B cell (primary cell): ENCODE results near the gene TPRN. TPM values are rescaled to one million over a fixed set of nuclear protein-coding genes. Genes with fewer than 3 reads are reported as not detected.

Source experiments
- ATAC-seq: fragments of 200-7000 bp; cut with Tn5 transposase; one replicate; pipeline ENCODE4 v1.10.0; 2021; ENCODE audit warnings: low read depth, mild to moderate bottlenecking, moderate number of reproducible peaks, moderate library complexity
- CTCF ChIA-PET: fragments of 350-600 bp; sonication (Branson Sonifier 250); formaldehyde crosslinking; loops from one replicate; lab custom pipeline; 2021; ENCODE audit warnings: antibody characterized with exemption, inconsistent platforms; lab: Charles Lee
- POLR2A ChIA-PET: fragments of 350-600 bp; sonication (Branson Sonifier 250); formaldehyde crosslinking; loops from one replicate; lab custom pipeline; 2021; ENCODE audit warnings: antibody characterized with exemption; lab: Charles Lee
- DNase-seq: peaks from one replicate; pipeline ENCODE4 v3.0.0; 2013
- H2AFZ ChIP-seq: 2 replicates; pipeline ENCODE4 v1.6.1; 2012; ENCODE audit warnings: mild to moderate bottlenecking, low read depth, low read length; ENCODE audit not compliant: insufficient read depth, poor library complexity, severe bottlenecking
- H3K27ac ChIP-seq, 2 donors: 1 replicate in 1 of 2; 2 replicates in 1 of 2; pipeline ENCODE4 v1.5.1; 2012 to 2013; ENCODE audit warnings: low read length in 2 of 2, mild to moderate bottlenecking in 2 of 2, moderate library complexity in 1 of 2
- H3K27me3 ChIP-seq, 4 experiments: fragments of 200-600 bp in 1 of 4; sonication (generic) in 1 of 4; replicated peaks in 1 of 4; 1 replicate in 2 of 4; 2 replicates in 2 of 4; pipeline versions ENCODE4 v1.6.1 to v1.7.0; 2013 to 2016; ENCODE audit warnings: low read length in 3 of 4, mild to moderate bottlenecking in 2 of 4, mixed read lengths in 1 of 4, moderate library complexity in 1 of 4; ENCODE audit not compliant: insufficient read depth in 4 of 4, control insufficient read depth in 3 of 4; ENCODE audit errors: control extremely low read depth in 1 of 4
- H3K36me3 ChIP-seq, 2 experiments: replicated peaks in 1 of 2; 1 replicate in 1 of 2; 2 replicates in 1 of 2; pipeline versions ENCODE4 v1.6.1 to v1.7.1; 2013; ENCODE audit warnings: low read length in 1 of 2; ENCODE audit not compliant: insufficient read depth in 2 of 2, control insufficient read depth in 1 of 2; ENCODE audit errors: control extremely low read depth in 1 of 2, extremely low read depth in 1 of 2
- H3K4me1 ChIP-seq, 2 donors: fragments of 200-600 bp in 1 of 2; sonication (generic) in 1 of 2; 1 replicate in 1 of 2; 2 replicates in 1 of 2; pipeline versions ENCODE4 v1.5.1 to v1.6.1; 2013 to 2017; ENCODE audit warnings: low read length in 2 of 2; ENCODE audit not compliant: control insufficient read depth in 2 of 2, insufficient read depth in 2 of 2
- H3K4me2 ChIP-seq: replicated peaks from 2 replicates; pipeline ENCODE3; 2012; ENCODE audit warnings: mild to moderate bottlenecking, low read depth, low read length; ENCODE audit not compliant: poor library complexity, severe bottlenecking
- H3K4me3 ChIP-seq, 5 experiments: fragments of 200-600 bp in 1 of 5; sonication (generic) in 1 of 5; 1 replicate in 3 of 5; 2 replicates in 2 of 5; pipeline versions ENCODE4 v1.5.1 to v1.7.0; 2011 to 2016; ENCODE audit warnings: low read length in 4 of 5, mild to moderate bottlenecking in 4 of 5, low read depth in 2 of 5, control low read depth in 1 of 5, moderate library complexity in 1 of 5; ENCODE audit not compliant: insufficient read depth in 1 of 5; ENCODE audit errors: control extremely low read depth in 1 of 5, extremely low read depth in 1 of 5
- H3K79me2 ChIP-seq: fragments of 200-600 bp; sonication (generic); one replicate; pipeline ENCODE4 v1.6.0; 2016; ENCODE audit warnings: low read length; ENCODE audit not compliant: control insufficient read depth, insufficient read depth
- H3K9ac ChIP-seq: fragments of 200-600 bp; sonication (generic); 2 replicates; pipeline ENCODE4 v1.6.1; 2017; ENCODE audit warnings: mild to moderate bottlenecking, low read length, moderate library complexity
- H3K9me3 ChIP-seq, 3 donors: one replicate each; pipeline versions ENCODE4 v1.6.1 to v1.7.1; 2013; ENCODE audit warnings: low read length in 2 of 3; ENCODE audit not compliant: control insufficient read depth in 2 of 3, insufficient read depth in 1 of 3; ENCODE audit errors: control extremely low read depth in 1 of 3
- H4K20me1 ChIP-seq: 2 replicates; pipeline ENCODE4 v1.6.0; 2012; ENCODE audit warnings: mild to moderate bottlenecking, low read length; ENCODE audit not compliant: insufficient read depth, control insufficient read depth, poor library complexity, severe bottlenecking
- H3K27ac Mint-ChIP-seq: one replicate; pipeline ENCODE4 v1.8.0; 2021; ENCODE audit warnings: mixed read lengths
- H3K27me3 Mint-ChIP-seq: one replicate; pipeline ENCODE4 v1.8.0; 2021; ENCODE audit warnings: mixed read lengths
- H3K4me1 Mint-ChIP-seq: one replicate; pipeline ENCODE4 v1.8.0; 2021; ENCODE audit warnings: mixed read lengths
- H3K4me3 Mint-ChIP-seq: one replicate; pipeline ENCODE4 v1.8.0; 2021; ENCODE audit warnings: mixed read lengths
- H3K9me3 Mint-ChIP-seq: one replicate; pipeline ENCODE4 v1.8.0; 2022; ENCODE audit warnings: mixed read lengths; ENCODE audit not compliant: insufficient read depth
- EZH2 ChIP-seq: IDR thresholded peaks from 2 replicates; pipeline ENCODE4 v1.6.1; 2012; ENCODE audit warnings: borderline replicate concordance, low read depth, mild to moderate bottlenecking, moderate library complexity, low read length; ENCODE audit not compliant: insufficient read depth, poor library complexity, severe bottlenecking
- WGBS: methylation state at CpG from one replicate; pipeline ENCODE4 v1.1.5; 2013; ENCODE audit warnings: missing lambda C conversion rate; ENCODE audit not compliant: insufficient coverage; 5-methylcytosine and 5-hydroxymethylcytosine counted together
- intact Hi-C: fragments of 100-400 bp; cut with micrococcal nuclease; formaldehyde crosslinking; loops from one replicate; pipeline ENCODE4 v1.10.0; 2022
- polyA plus RNA-seq: library from polyadenylated mRNA; depleted of rRNA; stranded (reverse); fragments of >200 nt; gene quantifications from 2 replicates; pipeline ENCODE4 v1.2.3, GENCODE V29; 2012
- total RNA-seq, 2 donors: library from RNA; stranded (reverse); fragments of 120-200 nt in 1 of 2; gene quantifications; 1 replicate in 1 of 2; 2 replicates in 1 of 2; pipeline versions ENCODE4 v1.2.3 to v1.2.4, GENCODE V29; 2013 to 2022
- TF ChIP-seq, protein P1 (sequence below): fragments of 200-600 bp; IDR thresholded peaks from one replicate; pipeline ENCODE4 v1.8.0; 2022; ENCODE audit warnings: antibody characterized with exemption, mild to moderate bottlenecking

Gene TPRN
- total and polyA plus RNA-seq, 2 donors (not counting 1 experiment from before 2014, with no cell fraction given), result 5.7 to 16.3 TPM

DNA sequence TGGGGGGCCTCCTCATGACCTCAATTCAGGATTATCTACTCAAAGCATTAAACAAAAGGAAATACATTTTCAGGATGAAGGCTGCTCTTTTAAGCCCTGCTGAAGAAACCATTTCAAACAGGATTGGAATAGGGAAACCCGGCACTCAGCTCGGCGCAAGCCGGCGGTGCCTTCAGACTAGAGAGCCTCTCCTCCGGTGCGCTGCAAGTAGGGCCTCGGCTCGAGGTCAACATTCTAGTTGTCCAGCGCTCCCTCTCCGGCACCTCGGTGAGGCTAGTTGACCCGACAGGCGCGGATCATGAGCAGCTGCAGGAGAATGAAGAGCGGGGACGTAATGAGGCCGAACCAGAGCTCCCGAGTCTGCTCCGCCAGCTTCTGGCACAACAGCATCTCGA, 4.2 kb upstream of the TPRN start:
- Histone ChIP-seq H2AFZ (peak overlapping the region; percentile 88), H3K4me1 (peaks cover 38 to 51% of the 10 kb centered on the region in 2 donors), H3K4me3 (peak overlapping the region; percentile 55 to 96 (median 86)), H3K36me3 (peaks cover 0 to 5% of the 10 kb centered on the region in 2 experiments), H3K27ac (peak overlapping the region; percentile 73 to 89), H3K79me2 (peaks cover 62% of the 10 kb centered on the region), H3K9me3 (no peaks in the 10 kb centered on the region), H3K27me3 (no peaks in the 10 kb centered on the region), H3K9ac (peak overlapping the region; percentile 84), H4K20me1 (peaks cover 43% of the 10 kb centered on the region), H3K4me2 (peak overlapping the region; percentile 85)
- Mint-ChIP-seq H3K27me3 (no peaks in the 10 kb centered on the region), H3K9me3 (no peaks in the 10 kb centered on the region), H3K27ac (peak overlapping the region; percentile 90), H3K4me1 (peaks cover 46% of the 10 kb centered on the region), H3K4me3 (peak overlapping the region; percentile 93)
- DNase-seq, result no peak
- ChIA-PET CTCF (interaction anchor here (0.6 to 1.6 kb wide), 3 partner anchors 14 to 23 kb away, joined by 3 to 7 read pairs (median 4); partner anchors contain the start of gene RNF224), POLR2A (interaction anchor here (0.5 to 2.1 kb wide), 3 partner anchors 16 to 35 kb away, joined by 3 to 10 read pairs (median 4); partner anchors contain the start of genes ANAPC2, RNF208 and SSNA1)
- intact Hi-C loops, result loop anchor here (1.0 to 10.0 kb wide), 4 partner anchors 16 to 320 kb away; partner anchors contain the start of genes ANAPC2, SSNA1 and TRAF2
- WGBS, result 21% methylated on average over 21 of the region's 21 CpGs
- TF ChIP-seq, protein P1, sequence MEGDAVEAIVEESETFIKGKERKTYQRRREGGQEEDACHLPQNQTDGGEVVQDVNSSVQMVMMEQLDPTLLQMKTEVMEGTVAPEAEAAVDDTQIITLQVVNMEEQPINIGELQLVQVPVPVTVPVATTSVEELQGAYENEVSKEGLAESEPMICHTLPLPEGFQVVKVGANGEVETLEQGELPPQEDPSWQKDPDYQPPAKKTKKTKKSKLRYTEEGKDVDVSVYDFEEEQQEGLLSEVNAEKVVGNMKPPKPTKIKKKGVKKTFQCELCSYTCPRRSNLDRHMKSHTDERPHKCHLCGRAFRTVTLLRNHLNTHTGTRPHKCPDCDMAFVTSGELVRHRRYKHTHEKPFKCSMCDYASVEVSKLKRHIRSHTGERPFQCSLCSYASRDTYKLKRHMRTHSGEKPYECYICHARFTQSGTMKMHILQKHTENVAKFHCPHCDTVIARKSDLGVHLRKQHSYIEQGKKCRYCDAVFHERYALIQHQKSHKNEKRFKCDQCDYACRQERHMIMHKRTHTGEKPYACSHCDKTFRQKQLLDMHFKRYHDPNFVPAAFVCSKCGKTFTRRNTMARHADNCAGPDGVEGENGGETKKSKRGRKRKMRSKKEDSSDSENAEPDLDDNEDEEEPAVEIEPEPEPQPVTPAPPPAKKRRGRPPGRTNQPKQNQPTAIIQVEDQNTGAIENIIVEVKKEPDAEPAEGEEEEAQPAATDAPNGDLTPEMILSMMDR, result no peak
- no peak for TF ChIP-seq EZH2
- no peak for ATAC-seq

DNA sequence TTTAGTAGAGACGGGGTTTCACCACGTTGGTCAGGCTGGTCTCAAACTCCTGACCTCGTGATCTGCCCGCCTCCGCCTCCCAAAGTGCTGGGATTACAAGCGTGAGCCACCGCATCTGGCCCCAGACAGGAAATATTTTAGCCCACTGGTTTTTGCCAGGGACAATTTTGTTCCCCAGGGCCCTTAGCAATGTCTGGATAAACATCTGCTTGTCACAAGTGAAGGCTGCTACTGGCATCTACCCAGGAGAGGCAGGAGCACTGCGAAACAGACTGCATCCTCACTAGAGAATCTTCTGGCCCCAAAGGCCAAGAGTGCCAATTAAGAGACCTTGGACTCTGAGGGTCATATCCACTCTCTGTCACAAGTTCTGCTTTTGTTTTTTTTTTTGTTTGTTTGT, 2.4 kb upstream of the TPRN start:
- CTCF ChIA-PET, result interaction anchor here (0.7 to 3.3 kb wide), 4 partner anchors 14 to 34 kb away, joined by 3 to 13 read pairs (median 8); partner anchors contain the start of genes ANAPC2 and SSNA1
- no peaks in the 10 kb centered on the region for H3K27me3 Mint-ChIP-seq
- POLR2A ChIA-PET, result interaction anchor here (0.7 kb wide), 3 partner anchors 275 to 327 kb away, joined by 3 to 6 read pairs (median 3); no protein-coding TSS in a partner anchor
- Histone ChIP-seq H3K36me3 (peaks cover 0 to 5% of the 10 kb centered on the region in 2 experiments), H4K20me1 (peaks cover 56% of the 10 kb centered on the region), H3K9ac (no peak overlapping the region), H3K4me3 (no peak overlapping the region), H3K27me3 (peaks cover 0 to 6% (median 0%) of the 10 kb centered on the region in 4 experiments), H2AFZ (no peak overlapping the region), H3K4me1 (peaks cover 45 to 58% of the 10 kb centered on the region in 2 donors), H3K27ac (no peak overlapping the region), H3K79me2 (peaks cover 79% of the 10 kb centered on the region), H3K4me2 (no peak overlapping the region), H3K9me3 (no peaks in the 10 kb centered on the region)
- no peak for TF ChIP-seq EZH2
- TF ChIP-seq, protein P1, result no peak
- ATAC-seq (no peak), DNase-seq (no peak)
- WGBS, result 88% methylated on average over 8 of the region's 8 CpGs
- peaks cover 48% of the 10 kb centered on the region for H3K4me1 Mint-ChIP-seq
- no peaks in the 10 kb centered on the region for H3K9me3 Mint-ChIP-seq
- intact Hi-C loops, result loop anchor here (10.0 kb wide), 1 partner anchor 318 kb away; the partner anchor contains the start of gene TRAF2
- H3K27ac Mint-ChIP-seq, result no peak overlapping the region
- H3K4me3 Mint-ChIP-seq, result no peak overlapping the region
